HG02642 (cell line): ENCODE data around the gene KRTAP5-8.
"Not testable (repeated sequence)": the region's sequence is repeated elsewhere in the genome, so short reads cannot be mapped to it uniquely, and the experiment has no call there.

Source experiments
- ATAC-seq: cut with Tn5 transposase; IDR thresholded peaks from one replicate; pipeline ENCODE4 v1.9.1; 2021; ENCODE audit warnings: mild to moderate bottlenecking; ENCODE audit not compliant: unreplicated experiment, poor library complexity

The KRTAP5-8 gene

GRCh38 chr11:71568704-71569349, 31.0 kb downstream of the KRTAP5-8 start:
- ATAC-seq, result no peak

- not testable (repeated sequence) for ATAC-seq
These were observed 33.5 kb downstream of the KRTAP5-8 start for GRCh38 chr11:71571101-71571850.

- no peak for ATAC-seq
These were observed 35.0 kb downstream of the KRTAP5-8 start for GRCh38 chr11:71572811-71573210.

GRCh38 chr11:71574418-71574817, 36.6 kb downstream of the KRTAP5-8 start:
- no peak for ATAC-seq

- no peak for ATAC-seq
These were observed 38.0 kb downstream of the KRTAP5-8 start for GRCh38 chr11:71575723-71576424.

GRCh38 chr11:71576688-71577465, 39.1 kb downstream of the KRTAP5-8 start:
- ATAC-seq, result not testable (repeated sequence)

GRCh38 chr11:71577469-71578004, 39.7 kb downstream of the KRTAP5-8 start:
- ATAC-seq, result no peak

- ATAC-seq, result not testable (repeated sequence)
These were observed 41.7 kb downstream of the KRTAP5-8 start for GRCh38 chr11:71579513-71579912.

GRCh38 chr11:71580057-71581003, 42.5 kb downstream of the KRTAP5-8 start:
- ATAC-seq, result no peak

GRCh38 chr11:71581826-71582225, 44.0 kb downstream of the KRTAP5-8 start:
- no peak for ATAC-seq

GRCh38 chr11:71582309-71582895, 44.6 kb downstream of the KRTAP5-8 start, which contains the start of gene KRTAP5-11:
Gene KRTAP5-11, minus strand, starts transcription at chr11:71582875. Its CDS starts 38 bp downstream, at chr11:71582837.
- ATAC-seq, result no peak

GRCh38 chr11:71582969-71583368, 45.1 kb downstream of the KRTAP5-8 start:
- not testable (repeated sequence) for ATAC-seq

GRCh38 chr11:71585673-71586072, 47.8 kb downstream of the KRTAP5-8 start:
- ATAC-seq, result not testable (repeated sequence)

GRCh38 chr11:71588314-71588713, 50.5 kb downstream of the KRTAP5-8 start:
- not testable (repeated sequence) for ATAC-seq
